Stomach (tissue), 4 donors: Measurements from ENCODE around the gene HAPSTR1.
"Not testable (repeated sequence)": the region's sequence is repeated elsewhere in the genome, so short reads cannot be mapped to it uniquely, and the experiment has no call there.

ENCODE experiments used
- CTCF ChIP-seq, 7 experiments: fragments of 450-650 bp in 4 of 7; fragments of 200-600 bp in 3 of 7; sonication (generic) in 3 of 7; IDR thresholded peaks; one replicate each; pipeline ENCODE4 v1.5.1; 2016 to 2019; ENCODE audit warnings: antibody characterized with exemption in 7 of 7, control low read depth in 2 of 7, mild to moderate bottlenecking in 1 of 7
- EP300 ChIP-seq: sonication (generic); formaldehyde crosslinking; IDR thresholded peaks from one replicate; pipeline ENCODE4 v1.6.1; 2017; ENCODE audit warnings: antibody characterized with exemption

GRCh38 chr16:9045562-9045961 is 45.9 kb upstream of the HAPSTR1 start:
- not testable (repeated sequence) for TF ChIP-seq EP300; CTCF (IDR thresholded peaks at IDR 0.05)
